ENCODE results near the gene TTN.

DNA sequence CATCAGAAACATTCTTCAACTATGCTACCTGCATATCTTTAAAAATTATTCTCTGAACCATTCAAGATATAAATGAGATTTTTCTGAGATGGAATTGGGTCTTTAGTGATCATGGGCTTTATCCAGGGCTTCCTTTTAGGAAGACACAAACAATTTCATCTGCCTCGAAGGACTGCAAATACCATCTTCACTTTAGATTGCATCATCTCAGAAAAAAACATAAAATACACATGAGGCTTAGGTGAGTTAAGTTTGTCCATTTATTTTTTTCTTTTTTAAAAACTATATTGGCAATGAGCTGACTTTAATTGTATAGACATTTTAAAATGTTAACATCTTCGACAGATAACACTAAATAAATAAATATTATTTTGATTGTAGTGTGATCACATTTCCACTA is 20.1 kb downstream of the TTN start:
- TF ChIP-seq FOXA1 (IDR thresholded peaks at IDR 0.05) (no peak), LEF1 (IDR thresholded peaks at IDR 0.05; ENCODE audit: borderline replicate concordance) (no peak), CTBP1 (IDR thresholded peaks at IDR 0.05; ENCODE audit: borderline replicate concordance) (no peak), ELF4 (IDR thresholded peaks at IDR 0.05) (no peak), FOXM1 (IDR thresholded peaks at IDR 0.05; ENCODE audit: borderline replicate concordance) (no peak), SP1 (IDR thresholded peaks at IDR 0.05) (no peak), ARNT (IDR thresholded peaks at IDR 0.05) (no peak), SUZ12 (IDR thresholded peaks at IDR 0.05) (no peak), HDGF (IDR thresholded peaks at IDR 0.05; ENCODE audit: borderline replicate concordance) (no peak), TARDBP (IDR thresholded peaks at IDR 0.05) (no peak), BHLHE40 (IDR thresholded peaks at IDR 0.05; ENCODE audit: borderline replicate concordance) (no peak)
- TF ChIP-seq, protein P1, sequence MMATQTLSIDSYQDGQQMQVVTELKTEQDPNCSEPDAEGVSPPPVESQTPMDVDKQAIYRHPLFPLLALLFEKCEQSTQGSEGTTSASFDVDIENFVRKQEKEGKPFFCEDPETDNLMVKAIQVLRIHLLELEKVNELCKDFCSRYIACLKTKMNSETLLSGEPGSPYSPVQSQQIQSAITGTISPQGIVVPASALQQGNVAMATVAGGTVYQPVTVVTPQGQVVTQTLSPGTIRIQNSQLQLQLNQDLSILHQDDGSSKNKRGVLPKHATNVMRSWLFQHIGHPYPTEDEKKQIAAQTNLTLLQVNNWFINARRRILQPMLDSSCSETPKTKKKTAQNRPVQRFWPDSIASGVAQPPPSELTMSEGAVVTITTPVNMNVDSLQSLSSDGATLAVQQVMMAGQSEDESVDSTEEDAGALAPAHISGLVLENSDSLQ (IDR thresholded peaks at IDR 0.05), result no peak
